GM12892 (cell line): ENCODE measurements around the gene OSBPL5.

Experiments used
- POLR2A ChIP-seq: IDR thresholded peaks from 2 replicates; pipeline ENCODE4 v1.6.1; 2011; ENCODE audit warnings: low read depth, low read length, control low read depth
- POLR2AphosphoS5 ChIP-seq: IDR thresholded peaks from 2 replicates; pipeline ENCODE4 v1.6.1; 2011; ENCODE audit warnings: low read depth, low read length, control low read depth
- TAF1 ChIP-seq: IDR thresholded peaks from 2 replicates; pipeline ENCODE4 v1.6.1; 2011; ENCODE audit warnings: low read depth, mild to moderate bottlenecking, control low read depth, low read length, borderline replicate concordance

- TF ChIP-seq POLR2A (no peak), TAF1 (no peak), POLR2AphosphoS5 (no peak)
Measured at GRCh38 chr11:3182462-3182852, 17.3 kb upstream of the OSBPL5 start.
